HG02571 (cell line): ENCODE data around the gene SDF4.
"Not testable (repeated sequence)": the region's sequence is repeated elsewhere in the genome, so short reads cannot be mapped to it uniquely, and the experiment has no call there.

Experiments used
- ATAC-seq: cut with Tn5 transposase; IDR thresholded peaks from one replicate; pipeline ENCODE4 v1.9.1; 2021; ENCODE audit warnings: mild to moderate bottlenecking, moderate library complexity; ENCODE audit not compliant: unreplicated experiment

The SDF4 gene

GRCh38 chr1:1181129-1181937, 50.5 kb downstream of the SDF4 start:
- no peak for ATAC-seq

DNA sequence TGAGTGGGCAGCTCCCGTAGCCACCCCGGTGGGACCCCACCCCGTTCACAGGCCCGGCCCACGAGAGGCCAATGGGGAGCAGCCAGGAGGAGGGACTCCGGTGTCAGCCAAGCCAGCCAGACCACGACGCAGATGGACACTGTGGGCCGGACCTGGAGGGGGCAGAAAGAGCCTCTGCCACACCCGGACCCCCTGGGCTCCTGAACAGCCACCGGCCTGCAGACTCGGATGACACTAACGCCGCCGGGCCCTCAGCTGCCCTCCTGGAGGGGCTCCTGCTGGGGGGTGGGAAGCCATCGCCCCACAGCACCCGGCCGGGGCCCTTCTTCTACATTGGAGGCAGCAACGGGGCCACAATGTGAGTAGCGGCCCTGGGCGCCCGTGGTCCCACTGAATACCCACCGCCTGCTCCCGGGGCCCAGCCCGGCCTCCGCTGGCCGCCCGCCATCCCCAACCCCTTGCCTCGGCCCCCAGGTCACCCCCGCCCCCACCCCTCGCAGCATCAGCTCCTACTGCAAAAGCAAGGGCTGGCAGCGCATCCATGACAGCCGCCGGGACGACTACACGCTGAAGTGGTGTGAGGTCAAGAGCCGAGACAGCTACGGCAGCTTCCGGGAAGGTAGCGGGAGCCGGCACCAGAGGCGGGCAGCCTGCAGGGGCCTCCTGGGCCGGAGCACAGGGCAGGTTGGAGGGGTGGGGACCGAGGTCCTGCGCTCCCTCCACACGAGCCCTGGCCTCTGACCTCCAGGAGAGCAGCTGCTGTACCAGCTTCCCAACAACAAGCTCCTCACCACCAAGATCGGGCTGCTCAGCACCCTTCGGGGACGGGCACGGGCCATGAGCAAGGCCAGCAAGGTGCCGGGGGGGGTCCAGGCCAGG, 51.6 kb downstream of the SDF4 start:
- no peak for ATAC-seq

DNA sequence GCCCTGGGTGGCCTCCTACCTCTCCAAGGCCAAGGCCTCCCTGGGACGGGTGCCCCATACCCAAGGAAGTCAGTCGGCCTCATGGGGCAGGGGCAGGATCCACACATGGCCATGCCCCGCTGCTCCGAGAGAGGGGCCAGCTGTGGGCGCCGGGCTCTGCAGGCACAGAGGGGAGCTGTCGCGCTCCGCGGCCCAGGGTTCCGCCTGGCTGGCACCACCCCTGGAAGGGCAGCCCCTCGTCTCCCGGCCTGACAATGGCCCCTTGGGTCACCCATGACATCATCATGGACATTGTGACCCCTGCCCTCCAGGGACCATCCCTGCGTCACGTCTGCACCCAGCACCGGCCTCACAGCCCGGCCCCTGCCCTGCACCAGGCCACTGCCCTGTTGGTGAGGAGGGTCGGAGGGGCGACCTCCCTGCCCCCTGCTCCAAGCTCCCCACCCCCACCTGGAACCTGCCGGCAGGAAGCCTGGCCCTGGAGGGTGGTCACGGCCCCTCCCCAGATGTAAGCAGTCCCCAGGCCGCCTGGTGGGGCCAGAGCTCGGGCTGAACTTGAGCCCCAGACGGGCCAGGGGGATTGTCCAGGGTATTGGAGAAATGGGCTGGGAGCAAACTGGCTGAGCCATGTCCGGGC, 52.3 kb downstream of the SDF4 start:
- ATAC-seq, result no peak

GRCh38 chr1:1178794-1179331, 52.9 kb downstream of the SDF4 start:
- ATAC-seq, result no peak

- ATAC-seq, result no peak
Measured at GRCh38 chr1:1177452-1178206, 54.2 kb downstream of the SDF4 start.

DNA sequence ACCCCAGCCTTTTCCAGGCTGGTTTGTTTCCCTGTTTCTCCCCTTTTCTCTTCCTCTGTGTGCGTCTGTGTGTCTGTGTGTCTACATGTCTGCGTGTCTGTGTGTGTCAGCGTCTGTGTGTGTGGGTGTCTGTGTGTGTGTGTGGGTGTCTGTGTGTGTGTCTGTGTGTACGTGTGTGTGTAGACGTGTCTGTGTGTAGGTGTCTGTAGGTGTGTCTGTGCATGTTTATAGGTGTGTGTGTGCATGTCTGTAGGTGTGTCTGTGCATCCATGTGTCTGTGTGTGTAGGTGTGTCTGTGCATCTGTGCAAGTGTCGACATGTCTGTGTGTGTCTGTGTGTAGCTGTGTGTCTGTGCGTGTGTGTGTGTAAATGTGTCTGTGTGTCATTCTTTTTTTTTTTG, 54.9 kb downstream of the SDF4 start:
- no peak for ATAC-seq

DNA sequence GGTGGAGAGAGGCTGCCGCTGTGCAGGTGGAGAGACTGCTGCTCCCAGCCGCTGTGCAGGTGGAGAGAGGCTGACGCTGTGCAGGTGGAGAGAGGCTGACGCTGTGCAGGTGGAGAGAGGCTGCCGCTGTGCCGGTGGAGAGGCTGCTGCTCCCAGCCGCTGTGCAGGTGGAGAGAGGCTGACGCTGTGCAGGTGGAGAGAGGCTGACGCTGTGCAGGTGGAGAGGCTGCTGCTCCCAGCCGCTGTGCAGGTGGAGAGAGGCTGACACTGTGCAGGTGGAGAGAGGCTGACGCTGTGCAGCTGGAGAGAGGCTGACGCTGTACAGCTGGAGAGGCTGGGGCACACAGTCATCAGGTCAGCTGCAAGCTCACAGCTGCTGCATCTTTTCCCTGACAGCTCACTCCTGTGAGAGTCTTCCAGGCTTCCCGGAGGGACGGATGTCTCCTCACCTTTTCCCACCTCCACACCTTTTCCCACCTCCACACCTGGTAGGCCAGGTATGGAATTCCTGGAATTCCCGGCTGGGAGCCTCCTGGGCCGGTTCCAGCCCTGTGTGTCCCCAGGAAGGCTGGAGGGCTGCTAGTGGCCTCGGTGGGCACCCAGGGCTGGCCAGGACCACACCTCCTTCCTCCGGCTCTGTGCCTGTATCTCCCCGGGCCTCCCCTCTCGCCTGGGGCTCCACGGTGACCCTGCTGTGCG, 55.6 kb downstream of the SDF4 start:
- not testable (repeated sequence) for ATAC-seq

DNA sequence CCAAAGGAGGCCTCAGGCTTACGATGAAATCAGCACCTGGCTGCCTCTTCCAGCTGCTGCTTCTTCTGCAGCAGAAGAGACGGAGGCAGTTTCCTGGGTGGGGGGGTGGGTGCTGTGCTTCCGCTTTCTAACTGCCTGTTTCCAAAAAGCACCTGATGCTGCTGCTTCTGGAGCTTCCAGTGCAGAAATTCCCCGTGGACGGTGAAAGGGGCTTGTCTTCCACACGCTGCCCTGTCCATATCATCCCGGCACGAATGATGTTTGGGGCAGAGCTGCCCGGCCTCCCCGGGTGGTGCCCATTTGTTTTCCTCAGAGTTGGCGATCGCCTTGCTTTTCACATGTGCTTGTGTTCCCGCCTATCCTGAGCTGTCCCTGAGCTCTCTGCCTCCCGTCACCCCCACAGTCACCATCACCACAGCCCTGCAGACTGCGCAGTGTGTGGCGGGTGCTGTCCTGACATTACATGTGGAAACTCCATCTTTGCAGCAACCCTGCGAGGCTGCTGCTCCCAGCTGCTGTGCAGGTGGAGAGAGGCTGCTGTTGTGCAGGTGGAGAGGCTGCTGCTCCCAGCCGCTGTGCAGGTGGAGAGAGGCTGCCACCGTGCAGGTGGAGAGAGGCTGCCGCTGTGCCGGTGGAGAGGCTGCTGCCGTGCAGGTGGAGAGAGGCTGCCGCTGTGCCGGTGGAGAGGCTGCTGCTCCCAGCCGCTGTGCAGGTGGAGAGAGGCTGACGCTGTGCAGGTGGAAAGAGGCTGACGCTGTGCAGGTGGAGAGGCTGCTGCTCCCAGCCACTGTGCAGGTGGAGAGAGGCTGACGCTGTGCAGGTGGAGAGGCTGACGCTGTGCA, 56.4 kb downstream of the SDF4 start:
- no peak for ATAC-seq

- ATAC-seq, result no peak
Measured at GRCh38 chr1:1173793-1174415, 57.9 kb downstream of the SDF4 start, which contains the start of gene TTLL10. TSS of gene TTLL10 (plus strand) at chr1:1173880. CDS start at chr1:1179216, 5,336 bp downstream.

DNA sequence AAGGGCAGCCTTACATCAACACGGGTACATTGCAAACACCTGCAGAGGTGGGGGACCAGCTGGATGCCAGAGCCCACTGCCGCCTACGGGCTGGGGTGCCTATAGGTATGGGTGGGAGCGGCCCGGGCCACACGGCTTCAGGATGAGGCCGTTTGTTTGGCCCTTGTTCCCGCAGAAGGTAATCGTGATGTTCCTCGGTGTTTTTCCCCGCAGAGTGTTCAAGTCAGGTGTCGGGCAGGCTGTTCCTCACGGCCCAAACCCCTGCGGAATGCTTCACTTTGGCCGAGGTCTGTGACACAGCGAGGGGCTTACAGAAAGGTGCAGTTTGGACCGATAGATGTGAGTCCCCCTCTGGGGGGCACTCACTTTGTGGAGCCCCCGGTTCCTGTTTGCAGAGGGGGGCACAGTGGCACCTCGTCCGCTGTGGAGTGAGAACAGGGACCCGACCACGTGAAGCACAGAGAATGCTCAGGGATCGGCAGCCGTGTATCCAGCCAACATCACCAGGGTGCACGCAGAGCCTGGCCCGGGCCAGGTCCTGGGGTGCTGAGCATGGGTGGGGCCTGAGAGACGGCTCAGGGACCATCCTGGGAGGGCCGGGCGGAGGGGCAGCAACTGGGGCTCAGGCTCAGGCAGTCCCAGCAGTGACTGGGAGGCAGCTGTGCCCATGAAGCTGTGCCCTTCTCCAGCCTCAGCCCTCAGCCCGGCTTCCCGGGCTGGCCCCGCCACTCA, 58.6 kb downstream of the SDF4 start:
- ATAC-seq, result no peak

- ATAC-seq, result no peak
Measured at GRCh38 chr1:1171546-1172340, 60.1 kb downstream of the SDF4 start.

DNA sequence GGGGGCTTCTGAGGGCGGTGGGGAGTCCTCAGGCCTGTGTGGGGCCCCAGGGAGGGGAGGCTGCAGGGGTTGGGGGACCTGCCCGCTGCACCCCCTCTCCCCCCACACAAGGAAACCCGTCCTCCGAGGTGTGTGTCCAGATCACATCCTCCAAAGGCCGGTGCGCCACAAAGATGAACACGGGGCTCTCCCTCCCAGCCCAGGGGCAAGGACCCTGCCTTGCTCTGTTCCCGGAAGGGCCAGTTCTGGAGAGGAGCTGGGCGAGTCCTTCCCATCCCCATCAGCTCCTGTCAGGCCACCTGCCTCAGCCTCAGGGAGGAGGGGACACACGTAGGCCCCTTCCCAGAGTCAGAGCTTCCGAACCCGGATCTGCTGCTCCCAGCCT, 60.6 kb downstream of the SDF4 start:
- no peak for ATAC-seq

DNA sequence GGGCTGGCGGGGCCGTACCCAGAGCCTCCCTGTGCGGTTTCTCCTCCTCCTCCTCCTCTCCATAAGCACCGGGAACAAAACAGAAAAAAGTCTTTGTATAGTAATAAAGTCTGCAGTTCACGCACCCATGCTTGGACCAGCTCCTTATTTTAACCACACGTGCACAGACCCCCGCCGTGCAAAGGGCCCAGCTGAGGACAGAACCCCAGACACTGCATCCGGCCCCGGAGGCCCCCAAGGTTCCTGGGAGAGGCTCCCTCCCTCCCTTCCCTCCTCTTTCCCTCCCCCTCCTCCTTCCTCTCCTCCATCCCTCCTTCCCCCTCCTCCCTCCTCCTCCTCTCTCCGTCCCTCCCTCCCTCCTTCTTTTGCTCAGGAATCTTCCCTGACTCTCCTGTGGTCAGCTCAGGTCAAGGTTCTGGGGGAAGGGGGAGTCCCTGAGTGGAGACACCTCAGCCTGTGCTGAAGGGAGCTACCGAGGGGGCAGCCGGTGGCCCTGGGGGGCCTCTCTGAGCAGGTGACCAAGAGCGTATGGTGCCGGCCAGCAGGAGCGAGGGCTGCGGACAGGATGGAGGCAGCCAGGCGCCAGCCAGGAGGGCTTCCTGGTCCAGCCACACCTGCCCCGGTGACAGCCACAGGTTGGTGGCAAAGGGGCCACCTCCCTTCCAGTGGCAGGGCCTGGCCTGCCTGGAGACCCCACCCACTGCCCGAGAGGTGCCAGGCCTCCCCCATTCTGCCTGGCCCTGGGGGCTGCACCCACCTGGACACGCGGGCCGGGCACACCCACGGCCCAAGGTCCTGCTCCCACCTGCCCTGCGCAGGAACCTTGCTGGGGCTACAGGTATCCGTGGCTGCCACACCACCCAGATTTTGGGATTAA, 61.3 kb downstream of the SDF4 start:
- no peak for ATAC-seq

- no peak for ATAC-seq
Measured at GRCh38 chr1:1169429-1170214, 62.2 kb downstream of the SDF4 start.
